EH (cell line): ENCODE measurements around the gene UBE2R2.

Source experiments
- DNase-seq: peaks from one replicate; pipeline ENCODE4 v3.0.0-alpha.2; 2015; ENCODE audit warnings: low read depth

UBE2R2 gene

GRCh38 chr9:33884856-33885701 lies 68.1 kb downstream of the UBE2R2 start:
- peak; percentile 61 for DNase-seq

DNA sequence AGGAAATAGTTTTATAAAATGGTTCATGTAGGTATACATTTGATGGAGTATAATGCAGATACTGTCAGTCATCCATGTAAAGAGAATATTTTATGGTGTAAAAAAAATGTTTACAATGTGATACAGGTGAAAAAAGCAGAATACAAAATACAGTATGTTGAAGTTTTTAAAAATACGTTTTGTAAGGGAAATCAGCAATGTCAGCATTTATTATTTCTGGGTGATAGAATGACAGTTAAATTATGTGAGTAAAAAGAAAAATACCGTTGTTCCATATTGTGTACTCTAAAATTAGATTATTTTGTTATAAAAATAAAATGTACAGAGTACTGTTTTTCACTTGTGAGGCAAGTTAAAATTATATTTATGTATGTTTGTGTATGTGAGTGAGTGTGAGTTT lies 69.0 kb downstream of the UBE2R2 start:
- DNase-seq: no peak

DNA sequence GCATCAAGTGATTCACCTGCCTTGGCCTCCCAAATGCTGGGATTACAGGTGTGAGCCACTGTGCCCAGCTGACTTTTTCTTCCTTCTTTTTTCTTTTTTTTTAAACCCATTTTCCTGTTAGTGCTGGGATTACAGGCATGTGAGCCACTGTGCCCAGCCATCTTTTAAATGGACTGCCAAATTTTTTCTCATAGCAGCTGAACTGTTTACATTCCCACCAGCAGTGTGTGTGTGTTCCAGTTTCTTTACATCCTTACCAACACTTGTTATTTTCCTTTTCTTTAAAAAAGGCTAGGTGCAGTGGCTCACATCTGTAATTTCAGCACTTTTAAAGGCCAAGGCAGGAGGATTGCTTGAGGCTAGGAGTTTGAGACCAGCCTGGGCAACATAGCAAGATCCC lies 76.9 kb downstream of the UBE2R2 start:
- DNase-seq: peak; percentile 17

- DNase-seq: no peak
Measured at GRCh38 chr9:33894316-33894715, 77.4 kb downstream of the UBE2R2 start.

GRCh38 chr9:33903157-33903780 lies 86.3 kb downstream of the UBE2R2 start:
- DNase-seq: no peak

- DNase-seq: no peak
Measured at GRCh38 chr9:33905137-33905536, 88.2 kb downstream of the UBE2R2 start.

DNA sequence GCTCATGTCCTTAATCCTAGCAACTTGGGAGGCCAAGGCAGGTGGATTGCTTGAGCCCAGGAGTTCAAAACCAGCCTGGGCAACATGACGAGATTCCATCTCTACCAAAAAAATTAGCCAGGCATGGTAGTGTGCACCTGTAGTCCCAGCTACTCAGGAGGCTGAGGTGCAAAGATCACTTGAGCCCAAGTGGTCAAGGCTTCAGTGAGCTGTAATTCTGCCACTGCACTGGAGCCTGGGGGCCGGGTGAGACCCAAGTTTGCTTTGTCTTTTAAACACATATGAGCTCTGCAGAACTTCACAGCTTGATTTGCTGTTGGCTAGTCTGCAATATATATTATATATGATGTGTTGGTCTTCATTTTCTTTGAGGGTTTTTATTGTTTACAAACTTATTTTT lies 89.8 kb downstream of the UBE2R2 start:
- DNase-seq: no peak

DNA sequence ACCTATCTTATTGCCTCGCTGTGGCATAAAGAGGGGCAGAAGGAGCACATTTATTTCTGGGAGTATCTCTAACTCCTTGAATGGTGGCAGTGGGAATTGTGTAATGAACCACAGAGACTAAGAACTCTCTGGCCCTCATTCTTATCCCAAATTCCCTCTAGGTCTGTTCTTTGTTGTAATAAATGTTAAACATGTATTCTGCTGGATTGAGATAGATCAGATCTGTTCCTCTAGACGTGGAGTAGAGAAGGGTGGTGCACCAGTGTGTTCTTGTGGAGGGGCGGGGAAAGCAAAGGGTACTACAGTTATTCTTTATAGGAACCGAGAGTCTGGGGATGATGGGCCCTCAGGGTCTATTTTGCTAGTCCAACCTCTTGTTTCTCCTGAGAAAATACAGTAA lies 90.4 kb downstream of the UBE2R2 start:
- DNase-seq: no peak

- no peak for DNase-seq
Measured at GRCh38 chr9:33908114-33908513, 91.2 kb downstream of the UBE2R2 start.

DNA sequence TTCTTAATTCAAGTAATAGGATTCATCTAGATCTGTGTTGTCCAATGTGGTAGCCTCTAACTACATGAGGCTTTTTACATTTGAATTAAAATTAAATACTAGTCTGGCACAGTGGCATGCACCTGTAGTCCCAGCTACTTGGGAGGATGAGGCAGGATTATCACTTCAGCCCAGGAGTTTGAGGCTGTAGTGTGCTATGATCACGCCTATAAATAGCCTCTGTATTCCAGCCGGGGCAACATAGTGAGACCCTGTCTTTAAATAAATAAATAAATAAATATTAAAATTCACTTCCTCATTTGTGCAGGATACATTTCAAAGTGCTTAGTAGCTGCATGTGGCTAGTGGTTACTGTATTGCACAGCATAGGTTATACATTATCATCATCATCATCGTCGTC lies 91.8 kb downstream of the UBE2R2 start:
- DNase-seq: no peak

GRCh38 chr9:33913541-33913940 lies 96.6 kb downstream of the UBE2R2 start:
- DNase-seq: no peak

- DNase-seq: no peak
Measured at GRCh38 chr9:33914887-33915628, 98.1 kb downstream of the UBE2R2 start.

DNA sequence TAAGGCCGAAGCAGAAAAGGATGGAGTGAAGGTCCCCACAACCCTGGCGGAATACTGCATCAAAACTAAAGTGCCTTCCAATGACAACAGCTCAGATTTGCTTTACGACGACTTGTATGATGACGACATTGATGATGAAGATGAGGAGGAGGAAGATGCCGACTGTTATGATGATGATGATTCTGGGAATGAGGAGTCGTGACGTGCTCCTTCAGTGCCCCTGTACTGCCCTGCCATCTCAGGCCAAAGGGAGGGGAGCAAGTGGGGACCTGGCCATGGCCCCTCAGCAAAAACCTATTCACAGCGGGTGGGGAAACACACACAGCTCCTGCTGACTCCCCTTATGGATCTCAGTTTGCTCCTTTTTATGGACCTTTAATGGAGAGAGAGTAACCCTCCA lies 100.1 kb downstream of the UBE2R2 start:
- DNase-seq: no peak

DNA sequence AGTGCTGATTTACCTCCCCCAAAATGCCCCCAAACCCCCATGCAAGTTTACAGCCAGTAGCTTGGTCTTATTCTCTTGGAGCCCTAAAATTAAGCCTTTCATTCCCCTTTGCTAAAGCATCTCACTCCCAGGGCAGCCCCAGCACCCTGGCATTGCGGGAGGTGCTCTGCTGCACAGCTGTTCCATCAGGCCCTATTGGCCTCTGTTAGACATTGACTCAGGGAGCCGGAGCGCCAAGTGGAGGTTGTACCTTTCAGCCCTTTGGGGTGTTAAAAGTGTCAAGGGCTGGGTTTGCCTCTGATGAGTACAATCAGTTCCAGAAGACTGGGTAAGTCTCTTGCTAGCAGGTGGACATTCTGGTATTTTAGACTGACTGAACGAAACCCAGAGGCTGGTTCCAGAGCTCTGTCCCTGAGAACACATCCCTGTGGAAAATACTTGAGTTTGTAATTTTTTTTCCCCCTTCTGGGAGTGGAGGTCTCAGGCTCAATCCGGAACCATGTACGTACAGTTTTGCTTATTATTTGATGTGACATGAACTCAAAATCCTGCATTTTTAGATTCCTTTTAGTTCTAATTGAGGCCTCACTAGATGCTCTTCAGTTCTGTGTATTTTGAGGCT lies 102.4 kb downstream of the UBE2R2 start:
- DNase-seq: no peak

- peak; percentile 34 for DNase-seq
Measured at GRCh38 chr9:33921967-33922895, 105.3 kb downstream of the UBE2R2 start.

- no peak for DNase-seq
Measured at GRCh38 chr9:33923079-33923478, 106.1 kb downstream of the UBE2R2 start.

DNA sequence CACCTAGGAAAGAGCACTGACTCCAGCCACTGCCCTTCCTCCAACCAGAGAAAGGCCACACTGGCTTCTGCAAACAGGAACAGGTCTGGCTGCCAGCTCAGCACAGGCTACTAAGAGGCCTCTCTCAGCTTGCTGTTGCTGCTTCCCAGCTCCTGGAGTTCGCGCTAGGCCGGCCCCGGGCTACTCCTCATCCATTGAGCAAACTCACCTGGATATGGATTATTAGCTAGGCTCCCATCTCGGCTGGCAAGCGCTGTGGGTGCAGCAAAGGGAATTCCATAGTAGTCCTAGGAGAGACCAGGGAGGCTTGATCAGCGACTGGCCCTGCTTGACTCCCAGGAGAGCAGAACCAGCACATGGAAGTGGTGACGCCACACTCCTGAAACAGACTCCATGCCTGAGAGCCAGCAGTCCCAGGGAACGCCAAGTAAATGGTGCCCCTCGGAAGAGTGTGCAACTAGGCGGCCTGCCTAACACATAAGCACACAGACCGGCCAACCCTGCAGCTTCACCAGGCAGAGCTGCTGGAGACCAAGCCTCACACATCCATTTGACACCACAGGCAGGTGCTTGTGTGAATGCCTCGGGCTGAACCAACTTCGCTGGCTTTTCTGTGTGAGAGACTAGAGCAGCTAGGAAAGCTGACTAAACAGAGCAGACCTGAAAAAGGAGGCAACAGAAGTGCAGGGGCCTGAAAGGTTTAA lies 107.2 kb downstream of the UBE2R2 start:
- DNase-seq: no peak

DNA sequence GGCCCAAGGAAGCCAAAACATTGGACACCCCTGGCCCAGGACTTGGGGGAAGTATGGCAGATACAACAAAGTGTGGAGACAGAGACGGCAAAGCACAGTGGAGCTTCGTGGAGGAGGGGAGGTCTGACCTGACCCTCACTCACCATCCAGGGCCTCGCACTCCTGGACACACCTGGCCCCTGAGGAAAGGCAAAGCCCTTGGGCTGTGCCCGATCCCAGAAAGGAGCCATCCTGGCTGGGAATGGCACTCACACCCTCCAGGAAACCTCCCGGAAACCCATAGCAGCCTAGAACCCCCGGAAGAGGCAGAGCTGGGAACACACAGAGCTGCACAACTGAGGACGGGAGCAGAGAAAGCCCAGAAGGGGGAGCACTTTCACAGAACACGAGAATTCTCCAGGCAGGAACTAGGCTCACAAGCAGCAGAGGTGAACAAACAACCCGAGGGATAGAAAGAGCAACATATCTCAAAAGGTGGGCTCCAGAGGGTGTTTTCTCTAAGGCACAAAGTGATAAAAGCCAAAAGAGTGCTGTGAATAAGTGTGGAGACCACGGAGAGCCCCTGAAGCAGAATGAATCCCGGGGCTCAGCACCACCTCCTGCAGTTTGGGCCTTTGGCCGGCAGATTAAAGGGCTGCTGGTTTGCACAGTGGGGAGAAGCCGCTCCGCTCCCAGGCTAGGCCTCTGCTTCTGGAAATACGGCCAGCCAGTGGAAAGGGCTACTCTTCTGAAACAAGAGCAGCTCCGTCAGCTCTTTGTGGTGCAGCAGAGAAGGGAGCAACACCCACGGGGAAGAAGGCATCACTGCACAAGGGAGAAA lies 108.2 kb downstream of the UBE2R2 start:
- DNase-seq: peak; percentile 69

DNA sequence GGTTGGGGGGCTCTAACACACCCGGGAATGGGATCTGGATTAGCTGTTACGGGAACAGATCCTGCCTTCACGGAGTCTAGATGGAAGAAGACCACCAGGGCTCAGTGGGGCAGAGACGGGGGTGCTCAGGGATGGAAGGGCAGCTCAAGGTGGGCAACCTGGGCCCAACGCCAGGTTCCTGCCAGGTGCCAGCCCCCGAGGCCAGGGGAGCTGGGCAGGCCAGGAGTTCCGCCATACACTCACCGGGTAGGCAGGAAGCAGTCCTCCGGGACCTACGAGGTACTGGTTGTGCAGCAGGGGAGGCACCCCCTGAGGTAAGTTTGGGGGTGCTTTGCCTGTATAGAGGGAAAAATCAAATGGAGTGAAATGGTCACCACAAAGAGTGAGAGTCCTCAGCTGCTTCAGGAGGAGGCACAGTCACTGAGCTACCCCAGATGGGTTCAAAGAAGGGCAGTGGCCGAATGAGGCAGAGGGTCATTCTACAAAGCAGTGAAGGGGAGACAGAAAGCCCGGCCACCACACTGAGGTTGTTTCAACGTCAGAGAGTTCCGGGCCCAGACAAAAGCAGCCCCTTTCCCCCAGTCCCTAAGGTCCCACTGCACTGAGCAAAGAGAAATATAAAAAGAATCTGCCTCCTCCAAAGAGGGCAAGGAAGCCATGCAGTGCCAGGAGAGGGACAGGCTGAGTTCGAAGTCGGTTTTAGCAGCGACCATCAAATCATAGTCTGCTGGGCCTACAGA lies 110.0 kb downstream of the UBE2R2 start:
- DNase-seq: no peak
